GM12892 (cell line): ENCODE data around the gene GALNT9.

Source experiments
- DNase-seq: peaks from one replicate; pipeline ENCODE4 v3.0.0; 2011; ENCODE audit not compliant: insufficient read length
- FAIRE-seq: peaks from 2 replicates; lab custom pipeline; 2011; peaks lifted over from hg19 to GRCh38; lab: Jason Lieb, UNC
- POLR2A ChIP-seq: IDR thresholded peaks from 2 replicates; pipeline ENCODE4 v1.6.1; 2011; ENCODE audit warnings: low read depth, low read length, control low read depth
- POLR2AphosphoS5 ChIP-seq: IDR thresholded peaks from 2 replicates; pipeline ENCODE4 v1.6.1; 2011; ENCODE audit warnings: low read depth, low read length, control low read depth
- TAF1 ChIP-seq: IDR thresholded peaks from 2 replicates; pipeline ENCODE4 v1.6.1; 2011; ENCODE audit warnings: low read depth, mild to moderate bottlenecking, control low read depth, low read length, borderline replicate concordance

Gene GALNT9

GRCh38 chr12:132158677-132159554 is 170.5 kb downstream of the GALNT9 start:
- DNase-seq: no peak
- TF ChIP-seq TAF1: no peak
- TF ChIP-seq POLR2A: no peak
- FAIRE-seq: no peak

- FAIRE-seq (peak; percentile 82), DNase-seq (no peak)
- TF ChIP-seq TAF1: no peak
- TF ChIP-seq POLR2AphosphoS5: no peak
- no peak for TF ChIP-seq POLR2A
Observed at GRCh38 chr12:132157733-132158409, 171.5 kb downstream of the GALNT9 start.

GRCh38 chr12:132156573-132157325 is 172.6 kb downstream of the GALNT9 start:
- TF ChIP-seq TAF1 (no peak), POLR2AphosphoS5 (no peak), POLR2A (no peak)
- DNase-seq: no peak
- FAIRE-seq: peak; percentile 75

GRCh38 chr12:132155771-132156572 is 173.4 kb downstream of the GALNT9 start:
- TF ChIP-seq TAF1 (no peak), POLR2AphosphoS5 (no peak), POLR2A (no peak)
- no peak for FAIRE-seq
- DNase-seq: no peak

GRCh38 chr12:132154941-132155770 is 174.2 kb downstream of the GALNT9 start:
- DNase-seq (no peak), FAIRE-seq (peak; percentile 83)
- TF ChIP-seq TAF1: no peak
- no peak for TF ChIP-seq POLR2A
- TF ChIP-seq POLR2AphosphoS5: no peak

- no peak for FAIRE-seq
- DNase-seq: no peak
- TF ChIP-seq POLR2A (no peak), TAF1 (no peak), POLR2AphosphoS5 (no peak)
Observed at GRCh38 chr12:132154341-132154761, 175.0 kb downstream of the GALNT9 start.

- DNase-seq (peak; percentile 91), FAIRE-seq (no peak)
- TF ChIP-seq TAF1 (no peak), POLR2A (no peak), POLR2AphosphoS5 (no peak)
Observed at GRCh38 chr12:132153501-132154340, 175.7 kb downstream of the GALNT9 start.

GRCh38 chr12:132152953-132153352 is 176.4 kb downstream of the GALNT9 start:
- FAIRE-seq (no peak), DNase-seq (no peak)
- TF ChIP-seq TAF1 (no peak), POLR2AphosphoS5 (no peak; the same call in 1 of the 2 replicates), POLR2A (no peak)

- no peak for TF ChIP-seq POLR2A
- TF ChIP-seq POLR2AphosphoS5: no peak
- TF ChIP-seq TAF1: no peak
- DNase-seq (peak; percentile 27), FAIRE-seq (no peak)
Observed at GRCh38 chr12:132152411-132152821, 177.0 kb downstream of the GALNT9 start.
